ENCODE data around the gene TTC28.
"Not testable (repeated sequence)": the region's sequence is repeated elsewhere in the genome, so short reads cannot be mapped to it uniquely, and the experiment has no call there.

TTC28 gene

GRCh38 chr22:28604966-28605761, 74.5 kb downstream of the TTC28 start:
- no peak for DNase-seq (ENCODE audit: low spot score)

GRCh38 chr22:28601915-28602314, 77.7 kb downstream of the TTC28 start:
- no peak for DNase-seq (ENCODE audit: low spot score)

- DNase-seq (ENCODE audit: low spot score), result peak; percentile 62
Observed at GRCh38 chr22:28600546-28601143, 79.0 kb downstream of the TTC28 start.

- no peak for DNase-seq (ENCODE audit: low spot score)
Observed at GRCh38 chr22:28599693-28600092, 79.9 kb downstream of the TTC28 start.

GRCh38 chr22:28597665-28598064, 82.0 kb downstream of the TTC28 start:
- DNase-seq (ENCODE audit: low spot score), result no peak

GRCh38 chr22:28594797-28595462, 84.7 kb downstream of the TTC28 start:
- peak; percentile 81 for DNase-seq (ENCODE audit: low spot score)

GRCh38 chr22:28594076-28594796, 85.4 kb downstream of the TTC28 start:
- peak; percentile 58 for DNase-seq (ENCODE audit: low spot score)

- no peak for DNase-seq (ENCODE audit: low spot score)
Observed at GRCh38 chr22:28593299-28593698, 86.3 kb downstream of the TTC28 start.

- no peak for DNase-seq (ENCODE audit: low spot score)
Observed at GRCh38 chr22:28589102-28589750, 90.4 kb downstream of the TTC28 start.

GRCh38 chr22:28585324-28585723, 94.3 kb downstream of the TTC28 start:
- no peak for DNase-seq (ENCODE audit: low spot score)

- no peak for DNase-seq (ENCODE audit: low spot score)
Observed at GRCh38 chr22:28582806-28583205, 96.8 kb downstream of the TTC28 start.

- no peak for DNase-seq (ENCODE audit: low spot score)
Observed at GRCh38 chr22:28581016-28581415, 98.6 kb downstream of the TTC28 start.

- no peak for DNase-seq (ENCODE audit: low spot score)
Observed at GRCh38 chr22:28576162-28576561, 103.5 kb downstream of the TTC28 start.

GRCh38 chr22:28574159-28574788, 105.4 kb downstream of the TTC28 start:
- DNase-seq (ENCODE audit: low spot score), result no peak

GRCh38 chr22:28570696-28571373, 108.8 kb downstream of the TTC28 start:
- DNase-seq (ENCODE audit: low spot score), result no peak

GRCh38 chr22:28568974-28569373, 110.7 kb downstream of the TTC28 start:
- DNase-seq (ENCODE audit: low spot score), result not testable (repeated sequence)

- DNase-seq (ENCODE audit: low spot score), result no peak
Observed at GRCh38 chr22:28568099-28568498, 111.5 kb downstream of the TTC28 start.

- DNase-seq (ENCODE audit: low spot score), result not testable (repeated sequence)
Observed at GRCh38 chr22:28566920-28567499, 112.6 kb downstream of the TTC28 start.

GRCh38 chr22:28563636-28564035, 116.0 kb downstream of the TTC28 start:
- DNase-seq (ENCODE audit: low spot score), result no peak

GRCh38 chr22:28562324-28562723, 117.3 kb downstream of the TTC28 start:
- DNase-seq (ENCODE audit: low spot score), result no peak
